HFFc6 (cell line): Measurements from ENCODE around the gene DOCK11. TPM values are rescaled to one million over a fixed set of nuclear protein-coding genes. Genes with fewer than 3 reads are reported as not detected.
"Not testable (repeated sequence)": the region's sequence is repeated elsewhere in the genome, so short reads cannot be mapped to it uniquely, and the experiment has no call there.

Source experiments
- DNase-seq: peaks from one replicate; pipeline ENCODE4 v3.0.0-alpha.2; 2018
- H3K27ac Mint-ChIP-seq: 2 replicates; pipeline ENCODE4 v1.8.0; 2020; ENCODE audit warnings: mild to moderate bottlenecking, mixed read lengths
- H3K27me3 Mint-ChIP-seq: 2 replicates; pipeline ENCODE4 v1.8.0; 2021; ENCODE audit warnings: mild to moderate bottlenecking, moderate library complexity, mixed read lengths; ENCODE audit not compliant: insufficient read depth
- H3K36me3 Mint-ChIP-seq: 2 replicates; pipeline ENCODE4 v1.8.0; 2021; ENCODE audit warnings: low read depth, mixed read lengths
- H3K4me1 Mint-ChIP-seq: 2 replicates; pipeline ENCODE4 v1.8.0; 2020; ENCODE audit warnings: low read depth, mixed read lengths
- H3K4me3 Mint-ChIP-seq: 2 replicates; pipeline ENCODE4 v1.8.0; 2020; ENCODE audit warnings: mild to moderate bottlenecking, moderate library complexity, mixed read lengths
- H3K9me3 Mint-ChIP-seq: 2 replicates; pipeline ENCODE4 v1.8.0; 2020; ENCODE audit warnings: mild to moderate bottlenecking, mixed read lengths
- CTCF ChIP-seq: fragments of 200-600 bp; sonication (generic); IDR thresholded peaks from 2 replicates; pipeline ENCODE4 v1.5.0; 2021; ENCODE audit warnings: antibody characterized with exemption, mild to moderate bottlenecking
- total RNA-seq, 6 experiments: library from RNA; stranded (reverse); fragmentation: NEBNext Ultra II Directional; extraction: Animal tissue kit (Norgen Biotek cat#: 25700); gene quantifications; 2 replicates in 1 of 6; 3 replicates in 5 of 6; pipeline ENCODE4 v1.2.3, GENCODE V29; 2021

DOCK11 gene
- total RNA-seq, 6 experiments from 2014 or later = 16.2 to 18.2 (median 17.7) TPM

GRCh38 chrX:118714521-118714920 lies 218.9 kb downstream of the DOCK11 start:
- H3K27me3 Mint-ChIP-seq = no peaks in the 10 kb centered on the region; the same call in none of the 2 replicates
- no peaks in the 10 kb centered on the region for H3K4me1 Mint-ChIP-seq
- H3K4me3 Mint-ChIP-seq = no peak overlapping the region
- DNase-seq = no peak
- no peaks in the 10 kb centered on the region for H3K9me3 Mint-ChIP-seq
- H3K27ac Mint-ChIP-seq = no peak overlapping the region
- TF ChIP-seq CTCF = no peak
- no peaks in the 10 kb centered on the region; the same call in 1 of the 2 replicates for H3K36me3 Mint-ChIP-seq

GRCh38 chrX:118715917-118716316 lies 220.3 kb downstream of the DOCK11 start:
- H3K27ac Mint-ChIP-seq, H3K36me3 Mint-ChIP-seq, H3K9me3 Mint-ChIP-seq, H3K27me3 Mint-ChIP-seq, H3K4me1 Mint-ChIP-seq, DNase-seq, H3K4me3 Mint-ChIP-seq: not testable (repeated sequence)

DNA sequence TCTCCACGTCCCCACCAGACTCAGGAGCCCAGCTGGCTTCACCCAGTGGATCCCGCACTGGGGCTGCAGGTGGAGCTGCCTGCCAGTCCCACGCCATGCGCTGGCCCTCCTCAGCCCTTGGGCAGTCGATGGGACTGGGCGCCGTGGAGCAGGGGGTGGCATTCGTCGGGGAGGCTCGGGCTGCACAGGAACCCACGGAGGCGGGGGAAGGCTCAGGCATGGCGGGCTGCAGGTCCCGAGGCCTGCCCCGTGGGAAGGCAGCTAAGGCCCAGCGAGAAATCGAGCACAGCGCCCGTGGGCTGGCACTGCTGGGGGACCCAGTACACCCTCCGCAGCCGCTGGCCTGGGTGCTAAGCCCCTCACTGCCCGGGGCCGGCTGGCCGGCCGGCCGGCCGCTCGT lies 221.2 kb downstream of the DOCK11 start:
- H3K4me1 Mint-ChIP-seq, H3K9me3 Mint-ChIP-seq, H3K27me3 Mint-ChIP-seq, H3K36me3 Mint-ChIP-seq, H3K27ac Mint-ChIP-seq, H3K4me3 Mint-ChIP-seq, DNase-seq: not testable (repeated sequence)

- Mint-ChIP-seq H3K9me3 (no peaks in the 10 kb centered on the region), H3K27me3 (no peaks in the 10 kb centered on the region; the same call in none of the 2 replicates), H3K4me3 (no peak overlapping the region), H3K4me1 (no peaks in the 10 kb centered on the region), H3K27ac (no peak overlapping the region), H3K36me3 (no peaks in the 10 kb centered on the region; the same call in 1 of the 2 replicates)
- DNase-seq = no peak
- TF ChIP-seq CTCF = no peak
Measured at GRCh38 chrX:118717678-118718391, 222.2 kb downstream of the DOCK11 start.

- no peak overlapping the region for H3K4me3 Mint-ChIP-seq
- H3K9me3 Mint-ChIP-seq = no peaks in the 10 kb centered on the region
- TF ChIP-seq CTCF = no peak
- no peak overlapping the region for H3K27ac Mint-ChIP-seq
- H3K4me1 Mint-ChIP-seq = 0 out of 2 replicates have a peak, but pooled peaks cover 6% of the 10 kb centered on the region
- H3K36me3 Mint-ChIP-seq = no peaks in the 10 kb centered on the region; the same call in 1 of the 2 replicates
- no peaks in the 10 kb centered on the region; the same call in none of the 2 replicates for H3K27me3 Mint-ChIP-seq
- no peak for DNase-seq
Measured at GRCh38 chrX:118718737-118719136, 223.1 kb downstream of the DOCK11 start.

- TF ChIP-seq CTCF = no peak
Measured at GRCh38 chrX:118720058-118720707, 224.6 kb downstream of the DOCK11 start.

More at GRCh38 chrX:118720058-118720707, 224.6 kb downstream of the DOCK11 start:
- Mint-ChIP-seq H3K9me3 (no peaks in the 10 kb centered on the region), H3K27me3 (peaks cover under 1% of the 10 kb centered on the region), H3K4me3 (no peak overlapping the region), H3K36me3 (no peaks in the 10 kb centered on the region; the same call in 1 of the 2 replicates), H3K27ac (no peak overlapping the region), H3K4me1 (peaks cover 19% of the 10 kb centered on the region)
- no peak for DNase-seq
